Measurements from ENCODE around the gene GPR55.

- TF ChIP-seq POLR2A (IDR thresholded peaks at IDR 0.05) = no peak
- TF ChIP-seq, protein P1, sequence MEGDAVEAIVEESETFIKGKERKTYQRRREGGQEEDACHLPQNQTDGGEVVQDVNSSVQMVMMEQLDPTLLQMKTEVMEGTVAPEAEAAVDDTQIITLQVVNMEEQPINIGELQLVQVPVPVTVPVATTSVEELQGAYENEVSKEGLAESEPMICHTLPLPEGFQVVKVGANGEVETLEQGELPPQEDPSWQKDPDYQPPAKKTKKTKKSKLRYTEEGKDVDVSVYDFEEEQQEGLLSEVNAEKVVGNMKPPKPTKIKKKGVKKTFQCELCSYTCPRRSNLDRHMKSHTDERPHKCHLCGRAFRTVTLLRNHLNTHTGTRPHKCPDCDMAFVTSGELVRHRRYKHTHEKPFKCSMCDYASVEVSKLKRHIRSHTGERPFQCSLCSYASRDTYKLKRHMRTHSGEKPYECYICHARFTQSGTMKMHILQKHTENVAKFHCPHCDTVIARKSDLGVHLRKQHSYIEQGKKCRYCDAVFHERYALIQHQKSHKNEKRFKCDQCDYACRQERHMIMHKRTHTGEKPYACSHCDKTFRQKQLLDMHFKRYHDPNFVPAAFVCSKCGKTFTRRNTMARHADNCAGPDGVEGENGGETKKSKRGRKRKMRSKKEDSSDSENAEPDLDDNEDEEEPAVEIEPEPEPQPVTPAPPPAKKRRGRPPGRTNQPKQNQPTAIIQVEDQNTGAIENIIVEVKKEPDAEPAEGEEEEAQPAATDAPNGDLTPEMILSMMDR (IDR thresholded peaks at IDR 0.05 in 8 of 11, conservative IDR thresholded peaks at IDR 0.05 in 3 of 11) = no peak
Observed at GRCh38 chr2:230916218-230916617, 8.8 kb downstream of the GPR55 start.
